Endothelial cell of umbilical vein (primary cell): ENCODE data around the gene GDF3. TPM values are rescaled to one million over a fixed set of nuclear protein-coding genes. Genes with fewer than 3 reads are reported as not detected.

Source experiments
- BruUV-seq: library from RNA; stranded (reverse); fragments of 400-500 nt; replicated peaks from 2 replicates; lab custom pipeline; 2021; lab: Mats Ljungman, UMichigan
- CTCF ChIA-PET: fragments of 300-600, 350-600 bp; sonication (Branson Sonifier 250); formaldehyde crosslinking; loops from one replicate; lab custom pipeline; 2021; ENCODE audit warnings: antibody characterized with exemption, inconsistent platforms; lab: Charles Lee
- POLR2A ChIA-PET: fragments of 300-600, 350-600 bp; sonication (Branson Sonifier 250); formaldehyde crosslinking; loops from one replicate; lab custom pipeline; 2021; ENCODE audit warnings: antibody characterized with exemption, inconsistent platforms; lab: Charles Lee
- DNase-seq: peaks from one replicate; pipeline ENCODE4 v3.0.0-alpha.2; 2011; ENCODE audit warnings: low read depth, low spot score
- FAIRE-seq: peaks from 2 replicates; lab custom pipeline; 2011; peaks lifted over from hg19 to GRCh38; lab: Jason Lieb, UNC
- H2AFZ ChIP-seq: 2 replicates; pipeline ENCODE4 v1.6.0; 2012; ENCODE audit warnings: low read depth, low read length, control low read depth, inconsistent platforms
- H3K27ac ChIP-seq: 2 replicates; pipeline ENCODE4 v1.5.1; 2011; ENCODE audit warnings: low read depth, mild to moderate bottlenecking, control low read depth, low read length, moderate library complexity; ENCODE audit not compliant: insufficient read depth
- H3K27me3 ChIP-seq, 2 experiments: 2 replicates each; pipeline versions ENCODE4 v1.6.0 to v1.6.1; 2011; ENCODE audit warnings: low read length in 2 of 2, mixed read lengths in 1 of 2; ENCODE audit not compliant: control insufficient read depth in 2 of 2, insufficient read depth in 2 of 2
- H3K36me3 ChIP-seq, 2 experiments: 2 replicates in 1 of 2; 3 replicates in 1 of 2; pipeline ENCODE4 v1.5.1; 2011; ENCODE audit warnings: low read length in 2 of 2, mild to moderate bottlenecking in 1 of 2, moderate library complexity in 1 of 2; ENCODE audit not compliant: control insufficient read depth in 2 of 2, insufficient read depth in 2 of 2; ENCODE audit errors: extremely low read depth in 1 of 2
- H3K4me1 ChIP-seq: 3 replicates; pipeline ENCODE4 v1.5.1; 2011; ENCODE audit warnings: mild to moderate bottlenecking, low read length; ENCODE audit not compliant: control insufficient read depth, insufficient read depth; ENCODE audit errors: extremely low read depth
- H3K4me2 ChIP-seq: 2 replicates; pipeline ENCODE4 v1.6.1; 2011; ENCODE audit warnings: low read length, control low read depth, mixed read lengths; ENCODE audit not compliant: insufficient read depth
- H3K4me3 ChIP-seq, 3 experiments: fragments of 200-600 bp in 1 of 3; sonication (generic), shearing (Covaris generic) in 1 of 3; replicated peaks in 1 of 3; 2 replicates each; pipeline ENCODE4 v1.5.1; 2011 to 2016; ENCODE audit warnings: control low read depth in 3 of 3, low read length in 3 of 3, mild to moderate bottlenecking in 2 of 3, inconsistent platforms in 1 of 3, low read depth in 1 of 3, moderate library complexity in 1 of 3; ENCODE audit not compliant: insufficient read depth in 1 of 3
- H3K79me2 ChIP-seq: 2 replicates; pipeline ENCODE4 v1.6.0; 2012; ENCODE audit warnings: low read length, inconsistent platforms; ENCODE audit not compliant: control insufficient read depth, insufficient read depth
- H3K9ac ChIP-seq: replicated peaks from 2 replicates; pipeline ENCODE3; 2011; ENCODE audit warnings: low read length, control low read depth; ENCODE audit not compliant: insufficient read depth; ENCODE audit errors: extremely low read depth
- H3K9me1 ChIP-seq: replicated peaks from 3 replicates; pipeline ENCODE4 v1.6.0; 2011; ENCODE audit warnings: mild to moderate bottlenecking, low read length; ENCODE audit not compliant: control insufficient read depth, insufficient read depth; ENCODE audit errors: extremely low read depth
- H3K9me3 ChIP-seq: replicated peaks from 2 replicates; pipeline ENCODE4 v1.5.1; 2012; ENCODE audit warnings: low read length, inconsistent platforms; ENCODE audit not compliant: control insufficient read depth, insufficient read depth
- H4K20me1 ChIP-seq: replicated peaks from 2 replicates; pipeline ENCODE3; 2011; ENCODE audit warnings: mild to moderate bottlenecking, low read length; ENCODE audit not compliant: control insufficient read depth, insufficient read depth; ENCODE audit errors: extremely low read depth
- EZH2 ChIP-seq: IDR thresholded peaks from 2 replicates; pipeline ENCODE4 v1.6.1; 2012; ENCODE audit warnings: borderline replicate concordance, low read depth, mild to moderate bottlenecking, moderate library complexity, low read length, inconsistent platforms; ENCODE audit not compliant: severe bottlenecking
- FOS ChIP-seq: IDR thresholded peaks from 2 replicates; pipeline ENCODE4 v1.6.1; 2011; ENCODE audit warnings: mild to moderate bottlenecking, low read length, moderate library complexity, borderline replicate concordance; ENCODE audit not compliant: insufficient read depth
- GATA2 ChIP-seq: IDR thresholded peaks from 2 replicates; pipeline ENCODE4 v1.7.0; 2011; ENCODE audit warnings: low read depth, mild to moderate bottlenecking, moderate library complexity, mixed read lengths, low read length; ENCODE audit not compliant: insufficient read length, insufficient read depth
- JUN ChIP-seq: IDR thresholded peaks from 2 replicates; pipeline ENCODE4 v1.6.1; 2011; ENCODE audit warnings: borderline replicate concordance, low read depth; ENCODE audit not compliant: insufficient read length, insufficient read depth
- MYC ChIP-seq: IDR thresholded peaks from one replicate; pipeline ENCODE4 v1.6.1; 2011; ENCODE audit warnings: mild to moderate bottlenecking, low read depth, low read length
- POLR2A ChIP-seq: IDR thresholded peaks from 2 replicates; pipeline ENCODE4 v1.6.1; 2012; ENCODE audit warnings: low read depth, mild to moderate bottlenecking, control low read depth, low read length
- POLR2AphosphoS5 ChIP-seq: IDR thresholded peaks from 2 replicates; pipeline ENCODE4 v1.6.1; 2012; ENCODE audit warnings: low read depth, mild to moderate bottlenecking, control low read depth, low read length, moderate library complexity; ENCODE audit not compliant: insufficient read depth
- dilution Hi-C: fragments of 300-500 bp; cut with MboI; formaldehyde crosslinking; loops from one replicate; pipeline ENCODE4 v1.15.0; 2019; ENCODE audit warnings: low sequenced_read_pairs; ENCODE audit not compliant: extremely low pct_ligation_motif_present
- intact Hi-C: fragments of 100-400 bp; cut with micrococcal nuclease; formaldehyde crosslinking; loops from one replicate; pipeline ENCODE4 v1.10.0; 2022
- polyA plus RNA-seq, 4 experiments: library from polyadenylated mRNA; depleted of rRNA in 3 of 4; stranded (reverse) in 3 of 4; unstranded in 1 of 4; fragments of >200 nt; gene quantifications; 2 replicates each; pipeline versions ENCODE4 v1.2.1 to v1.2.3, GENCODE V29; 2011 to 2012; ENCODE audit warnings: missing spikeins in 1 of 4
- total RNA-seq: library from RNA; stranded (reverse); gene quantifications from 2 replicates; pipeline ENCODE4 v1.2.3, GENCODE V29; 2021
- TF ChIP-seq, protein P1 (sequence below), 2 donors: IDR thresholded peaks; 1 replicate in 1 of 2; 2 replicates in 1 of 2; pipeline ENCODE4 v1.5.1; 2011; ENCODE audit warnings: low read length in 2 of 2, mild to moderate bottlenecking in 2 of 2, moderate library complexity in 2 of 2, control low read depth in 1 of 2, inconsistent platforms in 1 of 2, low read depth in 1 of 2; ENCODE audit not compliant: insufficient read depth in 1 of 2; ENCODE audit errors: extremely low read depth in 1 of 2
- TF ChIP-seq, protein P2 (sequence below): IDR thresholded peaks from 2 replicates; pipeline ENCODE4 v1.6.1; 2011; ENCODE audit not compliant: insufficient read depth, insufficient read length

Gene GDF3
- total and polyA plus RNA-seq, 2 donors (not counting 3 experiments of a cell fraction or from before 2014, with no cell fraction given): 3.1 to 5.0 TPM

DNA sequence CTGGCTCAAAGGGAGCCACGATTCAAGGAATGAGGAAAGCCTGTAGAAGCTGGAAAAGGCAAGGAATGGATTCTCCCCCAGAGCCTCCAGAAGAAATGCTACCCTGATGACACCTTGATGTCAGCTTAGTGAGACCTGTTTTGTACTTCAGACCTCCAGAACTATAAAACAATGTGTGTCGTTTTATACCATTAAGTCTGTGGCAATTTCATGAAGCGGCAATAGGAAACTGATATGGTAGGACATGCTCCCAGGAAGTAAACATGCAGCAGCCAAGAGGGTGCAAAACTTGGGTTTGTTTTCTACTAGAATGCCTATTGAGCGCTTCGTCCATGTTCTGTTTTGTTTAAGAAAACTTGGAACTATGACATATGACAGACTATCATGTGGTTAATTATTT, 27.4 kb downstream of the GDF3 start:
- ChIA-PET CTCF (interaction anchor here (1.0 to 2.5 kb wide), 4 partner anchors 9 to 139 kb away, joined by 3 to 14 read pairs (median 4); partner anchors contain the start of gene GDF3), POLR2A (interaction anchor here (0.7 kb wide), 1 partner anchor 145 kb away, joined by 3 read pairs; no protein-coding TSS in a partner anchor)
- FAIRE-seq (no peak), DNase-seq (no peak)
- TF ChIP-seq FOS (no peak), JUN (no peak), EZH2 (no peak), POLR2AphosphoS5 (no peak), POLR2A (no peak), MYC (no peak), GATA2 (no peak)
- TF ChIP-seq, protein P1, sequence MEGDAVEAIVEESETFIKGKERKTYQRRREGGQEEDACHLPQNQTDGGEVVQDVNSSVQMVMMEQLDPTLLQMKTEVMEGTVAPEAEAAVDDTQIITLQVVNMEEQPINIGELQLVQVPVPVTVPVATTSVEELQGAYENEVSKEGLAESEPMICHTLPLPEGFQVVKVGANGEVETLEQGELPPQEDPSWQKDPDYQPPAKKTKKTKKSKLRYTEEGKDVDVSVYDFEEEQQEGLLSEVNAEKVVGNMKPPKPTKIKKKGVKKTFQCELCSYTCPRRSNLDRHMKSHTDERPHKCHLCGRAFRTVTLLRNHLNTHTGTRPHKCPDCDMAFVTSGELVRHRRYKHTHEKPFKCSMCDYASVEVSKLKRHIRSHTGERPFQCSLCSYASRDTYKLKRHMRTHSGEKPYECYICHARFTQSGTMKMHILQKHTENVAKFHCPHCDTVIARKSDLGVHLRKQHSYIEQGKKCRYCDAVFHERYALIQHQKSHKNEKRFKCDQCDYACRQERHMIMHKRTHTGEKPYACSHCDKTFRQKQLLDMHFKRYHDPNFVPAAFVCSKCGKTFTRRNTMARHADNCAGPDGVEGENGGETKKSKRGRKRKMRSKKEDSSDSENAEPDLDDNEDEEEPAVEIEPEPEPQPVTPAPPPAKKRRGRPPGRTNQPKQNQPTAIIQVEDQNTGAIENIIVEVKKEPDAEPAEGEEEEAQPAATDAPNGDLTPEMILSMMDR (IDR thresholded peaks at IDR 0.05; ENCODE audit: extremely low read depth in 1 of 2, insufficient read depth in 1 of 2, low read depth in 1 of 2, low read length in 2 of 2): no peak
- TF ChIP-seq, protein P2, sequence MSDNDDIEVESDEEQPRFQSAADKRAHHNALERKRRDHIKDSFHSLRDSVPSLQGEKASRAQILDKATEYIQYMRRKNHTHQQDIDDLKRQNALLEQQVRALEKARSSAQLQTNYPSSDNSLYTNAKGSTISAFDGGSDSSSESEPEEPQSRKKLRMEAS: no peak
- Histone ChIP-seq H3K79me2 (no peaks in the 10 kb centered on the region), H4K20me1 (no peaks in the 10 kb centered on the region), H3K9me3 (no peaks in the 10 kb centered on the region), H3K4me1 (no peaks in the 10 kb centered on the region), H3K27me3 (no peaks in the 10 kb centered on the region), H3K27ac (no peak overlapping the region), H3K9ac (no peak overlapping the region), H2AFZ (no peak overlapping the region), H3K4me3 (no peak overlapping the region), H3K4me2 (no peak overlapping the region), H3K9me1 (no peaks in the 10 kb centered on the region), H3K36me3 (no peaks in the 10 kb centered on the region)
- intact Hi-C loops: no loop called here
- no TSS peak for BruUV-seq
- dilution Hi-C loops: no loop called here
